SK-N-SH (cell line): Measurements from ENCODE around the gene EXOC2. TPM values are rescaled to one million over a fixed set of nuclear protein-coding genes. Genes with fewer than 3 reads are reported as not detected.

Experiments used
- CTCF ChIA-PET: fragments of 300-600, 350-600 bp; formaldehyde crosslinking; extraction: SDS; loops from one replicate; lab custom pipeline; 2021; lab: Yijun Ruan, JAX
- POLR2A ChIA-PET: fragments of 350-600 bp; sonication (Branson Sonifier 250); formaldehyde crosslinking; extraction: SDS; loops from one replicate; lab custom pipeline; 2020; ENCODE audit warnings: antibody characterized with exemption, inconsistent platforms; lab: Yijun Ruan, JAX
- DNase-seq: peaks from one replicate; pipeline ENCODE4 v3.0.0; 2012
- H2AFZ ChIP-seq: fragments of 200-600 bp; sonication (generic); 2 replicates; pipeline ENCODE4 v1.8.1; 2016; ENCODE audit warnings: antibody characterized with exemption, mild to moderate bottlenecking, low read depth
- H3F3A ChIP-seq: fragments of 200-600 bp; sonication (generic); replicated peaks from 2 replicates; pipeline ENCODE3; 2016; ENCODE audit warnings: antibody characterized with exemption, mild to moderate bottlenecking; ENCODE audit not compliant: insufficient read depth
- H3K27ac ChIP-seq, 2 experiments: fragments of 200-500 bp in 1 of 2; fragments of 200-600 bp in 1 of 2; sonication (Bioruptor generic) in 1 of 2; sonication (generic), shearing (Covaris generic) in 1 of 2; 2 replicates each; pipeline versions ENCODE4 v1.5.1 to v1.6.1; 2014 to 2016; ENCODE audit warnings: low read depth in 2 of 2, inconsistent platforms in 1 of 2, low read length in 1 of 2, mild to moderate bottlenecking in 1 of 2, mixed read lengths in 1 of 2
- H3K27me3 ChIP-seq: fragments of 200-600 bp; sonication (generic), shearing (Covaris generic); 2 replicates; pipeline ENCODE4 v1.6.1; 2016; ENCODE audit warnings: mixed run types; ENCODE audit not compliant: insufficient read depth
- H3K36me3 ChIP-seq, 2 experiments: fragments of 200-500 bp in 1 of 2; fragments of 200-600 bp in 1 of 2; sonication (Bioruptor generic) in 1 of 2; sonication (generic) in 1 of 2; replicated peaks in 1 of 2; 2 replicates each; pipeline versions ENCODE3 to v1.5.1; 2014 to 2016; ENCODE audit warnings: low read length in 1 of 2, mild to moderate bottlenecking in 1 of 2; ENCODE audit not compliant: insufficient read depth in 2 of 2, control insufficient read depth in 1 of 2
- H3K4me1 ChIP-seq, 2 experiments: fragments of 200-500 bp in 1 of 2; fragments of 200-600 bp in 1 of 2; sonication (Bioruptor generic) in 1 of 2; sonication (generic), shearing (Covaris generic) in 1 of 2; 2 replicates each; pipeline versions ENCODE4 v1.5.1 to v1.6.1; 2014 to 2016; ENCODE audit warnings: low read depth in 1 of 2, low read length in 1 of 2, mixed run types in 1 of 2; ENCODE audit not compliant: insufficient read depth in 2 of 2, control insufficient read depth in 1 of 2
- H3K4me2 ChIP-seq: fragments of 200-600 bp; sonication (generic), shearing (Covaris generic); 2 replicates; pipeline ENCODE4 v1.6.1; 2017; ENCODE audit warnings: mixed run types
- H3K4me3 ChIP-seq, 2 experiments: fragments of 200-500 bp in 1 of 2; fragments of 200-600 bp in 1 of 2; sonication (Bioruptor generic) in 1 of 2; sonication (generic), shearing (Covaris generic) in 1 of 2; 2 replicates each; pipeline versions ENCODE4 v1.5.1 to v1.8.1; 2014 to 2016; ENCODE audit warnings: low read depth in 2 of 2, inconsistent platforms in 1 of 2, low read length in 1 of 2, mild to moderate bottlenecking in 1 of 2, mixed read lengths in 1 of 2, moderate library complexity in 1 of 2
- H3K79me2 ChIP-seq: fragments of 200-600 bp; sonication (generic); 2 replicates; pipeline ENCODE4 v1.8.1; 2017; ENCODE audit warnings: mild to moderate bottlenecking; ENCODE audit not compliant: insufficient read depth
- H3K9ac ChIP-seq: fragments of 200-600 bp; sonication (generic); 2 replicates; pipeline ENCODE4 v1.6.1; 2017; ENCODE audit warnings: mixed run types
- H3K9me2 ChIP-seq: fragments of 200-600 bp; sonication (generic); 2 replicates; pipeline ENCODE4 v1.6.1; 2017; ENCODE audit warnings: mixed run types
- H3K9me3 ChIP-seq: fragments of 200-600 bp; sonication (generic); 2 replicates; pipeline ENCODE4 v1.6.1; 2017; ENCODE audit warnings: mixed run types, mild to moderate bottlenecking, moderate library complexity
- H4K20me1 ChIP-seq: fragments of 200-600 bp; sonication (generic); 2 replicates; pipeline ENCODE4 v1.6.1; 2017; ENCODE audit warnings: mild to moderate bottlenecking, mixed run types; ENCODE audit not compliant: insufficient read depth
- ELF1 ChIP-seq: IDR thresholded peaks from 2 replicates; pipeline ENCODE4 v1.4.0; 2012
- EP300 ChIP-seq, 2 experiments: IDR thresholded peaks; 2 replicates each; pipeline versions ENCODE4 v1.4.0 to v1.6.1; 2012; ENCODE audit warnings: borderline replicate concordance in 1 of 2, low read depth in 1 of 2, low read length in 1 of 2
- EZH2phosphoT487 ChIP-seq: fragments of 200-600 bp; sonication (generic); IDR thresholded peaks from 2 replicates; pipeline ENCODE4 v1.6.1; 2017; ENCODE audit warnings: low read depth, mixed run types, mild to moderate bottlenecking, antibody characterized with exemption, moderate library complexity, borderline replicate concordance
- FOXJ3 ChIP-seq: sonication (generic); formaldehyde crosslinking; IDR thresholded peaks from 2 replicates; pipeline ENCODE4 v1.5.1; 2020; ENCODE audit warnings: mild to moderate bottlenecking, missing genetic modification reagents
- FOXM1 ChIP-seq: IDR thresholded peaks from 2 replicates; pipeline ENCODE4 v1.4.0; 2012; ENCODE audit warnings: low read depth, mild to moderate bottlenecking
- JUND ChIP-seq: IDR thresholded peaks from 2 replicates; pipeline ENCODE4 v1.4.0; 2012
- MXI1 ChIP-seq: IDR thresholded peaks from 2 replicates; pipeline ENCODE4 v1.6.1; 2012; ENCODE audit warnings: mild to moderate bottlenecking, low read depth, low read length, improper control_type of control experiment
- PBX3 ChIP-seq: IDR thresholded peaks from 2 replicates; pipeline ENCODE4; 2012
- POLR2AphosphoS5 ChIP-seq: IDR thresholded peaks from 2 replicates; pipeline ENCODE4 v1.6.1; 2012; ENCODE audit warnings: low read depth, low read length
- RAD21 ChIP-seq: IDR thresholded peaks from 2 replicates; pipeline ENCODE4 v1.6.1; 2012; ENCODE audit warnings: mild to moderate bottlenecking, low read length
- REST ChIP-seq: IDR thresholded peaks from 2 replicates; pipeline ENCODE4 v1.6.1; 2012; ENCODE audit warnings: mild to moderate bottlenecking, low read depth, low read length, moderate library complexity
- RXRA ChIP-seq: IDR thresholded peaks from 2 replicates; pipeline ENCODE4 v1.4.0; 2012; ENCODE audit warnings: low read depth, mild to moderate bottlenecking, borderline replicate concordance
- TAF1 ChIP-seq: IDR thresholded peaks from 2 replicates; pipeline ENCODE4 v1.6.1; 2012; ENCODE audit warnings: low read depth, mild to moderate bottlenecking, low read length, moderate library complexity, borderline replicate concordance
- TCF12 ChIP-seq: IDR thresholded peaks from 2 replicates; pipeline ENCODE4 v1.4.0; 2012
- TEAD4 ChIP-seq: IDR thresholded peaks from 2 replicates; pipeline ENCODE4 v1.4.0; 2012; ENCODE audit warnings: mild to moderate bottlenecking, borderline replicate concordance; ENCODE audit not compliant: insufficient read depth
- USF1 ChIP-seq: IDR thresholded peaks from 2 replicates; pipeline ENCODE4 v1.4.0; 2012; ENCODE audit warnings: low read depth, borderline replicate concordance
- USF2 ChIP-seq: fragments of 150-350 bp; IDR thresholded peaks from 2 replicates; pipeline ENCODE4 v1.6.1; 2017; ENCODE audit warnings: antibody characterized with exemption, low read length, low read depth, borderline replicate concordance
- ZBTB33 ChIP-seq: IDR thresholded peaks from 2 replicates; pipeline ENCODE4 v1.4.0; 2012; ENCODE audit warnings: low read depth, borderline replicate concordance
- WGBS: methylation state at CpG from one replicate; pipeline ENCODE4 v1.1.6; 2017; ENCODE audit warnings: low lambda C conversion rate; 5-methylcytosine and 5-hydroxymethylcytosine counted together
- polyA plus RNA-seq, 3 experiments: library from polyadenylated mRNA; depleted of rRNA; stranded (reverse); fragments of >200 nt; gene quantifications; 2 replicates each; pipeline ENCODE4 v1.2.3, GENCODE V29; 2012

The EXOC2 gene
- polyA plus RNA-seq, 1 of the 3 experiments (the other 2 are of a cell fraction), result 10.6 TPM

- TF ChIP-seq RXRA (no peak), FOXM1 (no peak), EZH2phosphoT487 (no peak), USF2 (no peak), EP300 (IDR thresholded peaks at IDR 0.05; ENCODE audit: borderline replicate concordance in 1 of 2, low read depth in 1 of 2, low read length in 1 of 2) (no peak), USF1 (no peak), RAD21 (no peak), FOXJ3 (CRISPR knock-in tag) (no peak), TAF1 (no peak), MXI1 (no peak)
Measured at GRCh38 chr6:502761-503160, 190.2 kb downstream of the EXOC2 start (continued).

- no peaks in the 10 kb centered on the region for H4K20me1 ChIP-seq
- no peaks in the 10 kb centered on the region for H3K79me2 ChIP-seq
- no peak for DNase-seq
- TF ChIP-seq JUND, result no peak
- TF ChIP-seq TAF1, result no peak
- no peak for TF ChIP-seq PBX3
- TF ChIP-seq TEAD4, result no peak
- TF ChIP-seq POLR2AphosphoS5, result no peak
- no peak for TF ChIP-seq REST
- no peak for TF ChIP-seq FOXM1
- no peak for TF ChIP-seq RXRA
- no peak for TF ChIP-seq ELF1
- no peak for TF ChIP-seq ZBTB33
- no peak for TF ChIP-seq TCF12
- H3F3A ChIP-seq, result no peaks in the 10 kb centered on the region
- no peaks in the 10 kb centered on the region for H3K9me3 ChIP-seq
- no peaks in the 10 kb centered on the region for H3K9me2 ChIP-seq
- H3K9ac ChIP-seq, result no peak overlapping the region
- H3K27ac ChIP-seq, result no peak overlapping the region
- H3K36me3 ChIP-seq, result peaks cover 4 to 17% of the 10 kb centered on the region in 2 experiments
- H3K27me3 ChIP-seq, result no peaks in the 10 kb centered on the region
- WGBS, result 85% methylated on average over 19 of the region's 22 CpGs
- no peak overlapping the region for H2AFZ ChIP-seq
- POLR2A ChIA-PET, result no interaction called here
- CTCF ChIA-PET, result interaction anchor here (1.5 kb wide), 1 partner anchor 90 kb away, joined by 3 read pairs; no protein-coding TSS in a partner anchor
- no peak overlapping the region for H3K4me3 ChIP-seq
- H3K4me1 ChIP-seq, result no peaks in the 10 kb centered on the region
- H3K4me2 ChIP-seq, result no peak overlapping the region
Measured at GRCh38 chr6:501891-502601, 190.9 kb downstream of the EXOC2 start.
